ENCODE measurements around the gene GYPB.
A peak's percentile ranks its signal among the peaks of the same experiment; 100 is the strongest.
"Not testable (repeated sequence)": the region's sequence is repeated elsewhere in the genome, so short reads cannot be mapped to it uniquely, and the experiment has no call there.

The GYPB gene

GRCh38 chr4:144026682-144027081, 7.5 kb upstream of the GYPB start:
- not testable (repeated sequence) for ATAC-seq

DNA sequence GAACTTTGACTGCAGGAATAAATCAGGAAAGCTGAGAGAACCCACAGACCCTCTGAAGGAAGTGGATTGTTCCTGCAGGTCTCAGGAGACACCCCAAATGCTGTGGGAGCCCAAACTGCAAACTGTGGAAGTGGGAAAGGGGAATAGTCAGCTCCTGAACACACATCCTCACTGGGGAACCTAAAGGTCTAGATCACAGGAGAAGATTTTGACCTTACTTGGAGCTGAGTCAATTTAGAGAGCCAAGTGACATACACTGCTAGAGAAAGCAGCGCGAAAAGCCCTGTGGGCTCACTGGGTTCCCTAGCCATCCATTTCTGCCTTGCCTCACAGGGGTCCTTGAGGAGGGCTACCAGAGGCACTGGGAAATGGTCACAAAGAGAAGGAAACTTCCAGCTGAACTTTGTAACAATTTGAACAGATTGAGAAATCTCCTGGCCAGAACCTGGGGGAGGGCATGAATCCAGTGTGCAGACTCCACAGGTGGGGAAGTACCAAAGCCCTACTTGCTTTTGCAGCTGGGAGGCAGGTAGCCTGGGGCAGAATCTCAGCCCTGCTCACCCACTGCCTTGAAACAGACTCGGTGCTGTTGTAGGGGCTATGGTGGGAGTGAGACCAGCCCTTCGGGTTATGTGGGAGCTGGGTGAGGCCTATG, 5.3 kb upstream of the GYPB start:
- not testable (repeated sequence) for ATAC-seq

GRCh38 chr4:144022772-144023400, 3.7 kb upstream of the GYPB start:
- ATAC-seq = peak; percentile 77

GRCh38 chr4:144021336-144021990, 2.3 kb upstream of the GYPB start:
- peak; percentile 84 for ATAC-seq

DNA sequence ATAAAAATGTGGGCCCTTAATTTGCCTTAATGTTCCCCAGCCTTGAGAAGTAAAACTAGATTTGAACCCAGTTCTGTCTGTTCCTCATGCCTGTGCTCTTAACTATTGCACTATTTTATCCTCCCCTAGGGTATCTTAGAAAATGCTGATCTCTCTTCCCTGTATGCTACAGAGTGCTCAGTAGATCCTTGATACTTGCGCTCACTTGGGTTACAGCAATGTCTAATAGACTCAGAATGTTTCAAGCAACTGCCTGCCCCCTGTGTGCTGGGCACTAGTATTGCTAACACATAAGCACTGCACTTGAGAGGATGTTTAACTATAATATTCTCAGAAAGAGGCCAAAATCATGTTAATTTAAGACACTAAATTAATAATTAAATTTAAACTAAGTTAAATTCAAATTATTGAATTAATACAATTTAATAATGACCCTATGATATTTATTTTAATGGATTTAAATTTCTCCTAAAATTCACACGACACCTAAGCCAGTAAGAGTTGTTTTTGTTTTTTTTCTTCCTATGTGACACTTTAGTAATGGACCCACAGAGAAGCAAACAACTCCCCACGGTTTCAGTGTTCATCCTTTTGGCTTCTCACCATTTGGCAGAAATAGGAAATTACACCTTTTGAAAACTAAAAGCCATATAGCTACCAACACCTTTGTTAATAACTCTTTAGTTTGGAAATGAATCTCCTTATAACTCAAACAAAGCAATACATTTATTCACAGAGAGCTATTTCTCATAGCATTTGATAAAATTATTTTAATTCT, 768 bp downstream of the GYPB start:
- ATAC-seq = not testable (repeated sequence)

GRCh38 chr4:144017271-144017670, 1.9 kb downstream of the GYPB start:
- ATAC-seq = not testable (repeated sequence)

- not testable (repeated sequence) for ATAC-seq
These were observed 3.0 kb downstream of the GYPB start for GRCh38 chr4:144016057-144016605.

DNA sequence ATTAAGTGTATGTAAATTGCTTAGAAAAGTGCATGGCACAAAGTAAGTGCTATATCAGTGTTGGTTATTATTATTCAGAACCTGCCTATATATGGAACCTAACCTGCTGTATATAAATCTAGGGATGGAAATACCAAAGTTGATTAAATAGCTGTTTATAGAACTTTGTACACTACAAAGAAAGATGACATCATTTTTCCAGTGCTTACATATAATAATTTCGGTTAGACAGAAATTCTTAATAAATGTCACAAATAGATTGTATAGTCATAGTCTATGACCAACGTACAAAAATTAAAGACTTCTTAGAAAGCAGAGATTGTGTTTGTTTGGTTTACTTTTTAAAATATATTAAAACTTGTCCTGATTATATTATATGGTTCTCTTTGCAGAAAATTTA, 4.4 kb downstream of the GYPB start:
- TF ChIP-seq ESRRG (CRISPR knock-in tag; IDR thresholded peaks at IDR 0.05) = no peak
- TF ChIP-seq ZC3H10 (CRISPR knock-in tag; IDR thresholded peaks at IDR 0.05) = no peak
- no peak for TF ChIP-seq CSDC2 (CRISPR knock-in tag; IDR thresholded peaks at IDR 0.05)
- TF ChIP-seq TOX (CRISPR knock-in tag; IDR thresholded peaks at IDR 0.05; ENCODE audit: borderline replicate concordance) = no peak
- TF ChIP-seq, protein P1, sequence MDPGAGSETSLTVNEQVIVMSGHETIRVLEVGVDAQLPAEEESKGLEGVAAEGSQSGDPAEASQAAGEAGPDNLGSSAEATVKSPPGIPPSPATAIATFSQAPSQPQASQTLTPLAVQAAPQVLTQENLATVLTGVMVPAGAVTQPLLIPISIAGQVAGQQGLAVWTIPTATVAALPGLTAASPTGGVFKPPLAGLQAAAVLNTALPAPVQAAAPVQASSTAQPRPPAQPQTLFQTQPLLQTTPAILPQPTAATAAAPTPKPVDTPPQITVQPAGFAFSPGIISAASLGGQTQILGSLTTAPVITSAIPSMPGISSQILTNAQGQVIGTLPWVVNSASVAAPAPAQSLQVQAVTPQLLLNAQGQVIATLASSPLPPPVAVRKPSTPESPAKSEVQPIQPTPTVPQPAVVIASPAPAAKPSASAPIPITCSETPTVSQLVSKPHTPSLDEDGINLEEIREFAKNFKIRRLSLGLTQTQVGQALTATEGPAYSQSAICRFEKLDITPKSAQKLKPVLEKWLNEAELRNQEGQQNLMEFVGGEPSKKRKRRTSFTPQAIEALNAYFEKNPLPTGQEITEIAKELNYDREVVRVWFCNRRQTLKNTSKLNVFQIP (CRISPR knock-in tag; IDR thresholded peaks at IDR 0.05; ENCODE audit: borderline replicate concordance, low read depth) = no peak
- TF ChIP-seq ZFP3 (CRISPR knock-in tag; IDR thresholded peaks at IDR 0.05) = no peak
- TF ChIP-seq BACH2 (CRISPR knock-in tag; IDR thresholded peaks at IDR 0.05; ENCODE audit: borderline replicate concordance) = no peak
- no peak for TF ChIP-seq ZFP30 (CRISPR knock-in tag; IDR thresholded peaks at IDR 0.05)
- TF ChIP-seq, protein P2, sequence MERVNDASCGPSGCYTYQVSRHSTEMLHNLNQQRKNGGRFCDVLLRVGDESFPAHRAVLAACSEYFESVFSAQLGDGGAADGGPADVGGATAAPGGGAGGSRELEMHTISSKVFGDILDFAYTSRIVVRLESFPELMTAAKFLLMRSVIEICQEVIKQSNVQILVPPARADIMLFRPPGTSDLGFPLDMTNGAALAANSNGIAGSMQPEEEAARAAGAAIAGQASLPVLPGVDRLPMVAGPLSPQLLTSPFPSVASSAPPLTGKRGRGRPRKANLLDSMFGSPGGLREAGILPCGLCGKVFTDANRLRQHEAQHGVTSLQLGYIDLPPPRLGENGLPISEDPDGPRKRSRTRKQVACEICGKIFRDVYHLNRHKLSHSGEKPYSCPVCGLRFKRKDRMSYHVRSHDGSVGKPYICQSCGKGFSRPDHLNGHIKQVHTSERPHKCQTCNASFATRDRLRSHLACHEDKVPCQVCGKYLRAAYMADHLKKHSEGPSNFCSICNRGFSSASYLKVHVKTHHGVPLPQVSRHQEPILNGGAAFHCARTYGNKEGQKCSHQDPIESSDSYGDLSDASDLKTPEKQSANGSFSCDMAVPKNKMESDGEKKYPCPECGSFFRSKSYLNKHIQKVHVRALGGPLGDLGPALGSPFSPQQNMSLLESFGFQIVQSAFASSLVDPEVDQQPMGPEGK (CRISPR knock-in tag; IDR thresholded peaks at IDR 0.05; ENCODE audit: borderline replicate concordance) = no peak
- no peak for TF ChIP-seq TCF4 (CRISPR knock-in tag; IDR thresholded peaks at IDR 0.05; ENCODE audit: borderline replicate concordance)
- no peak for TF ChIP-seq ZNF565 (CRISPR knock-in tag; conservative IDR thresholded peaks at IDR 0.05; ENCODE audit: low read depth)
- no peak for TF ChIP-seq ARNTL (CRISPR knock-in tag; IDR thresholded peaks at IDR 0.05; ENCODE audit: borderline replicate concordance, low read depth)
- TF ChIP-seq ZNF8 (CRISPR knock-in tag; IDR thresholded peaks at IDR 0.05) = no peak
- no peak for TF ChIP-seq PPARA (CRISPR knock-in tag; IDR thresholded peaks at IDR 0.05; ENCODE audit: borderline replicate concordance)

GRCh38 chr4:144008602-144009001, 10.6 kb downstream of the GYPB start:
- not testable (repeated sequence) for ATAC-seq

More for the DNA sequence above, 4.4 kb downstream of the GYPB start:
- ATAC-seq = no peak

- ATAC-seq = not testable (repeated sequence)
These were observed 11.2 kb downstream of the GYPB start for GRCh38 chr4:144007960-144008359.

DNA sequence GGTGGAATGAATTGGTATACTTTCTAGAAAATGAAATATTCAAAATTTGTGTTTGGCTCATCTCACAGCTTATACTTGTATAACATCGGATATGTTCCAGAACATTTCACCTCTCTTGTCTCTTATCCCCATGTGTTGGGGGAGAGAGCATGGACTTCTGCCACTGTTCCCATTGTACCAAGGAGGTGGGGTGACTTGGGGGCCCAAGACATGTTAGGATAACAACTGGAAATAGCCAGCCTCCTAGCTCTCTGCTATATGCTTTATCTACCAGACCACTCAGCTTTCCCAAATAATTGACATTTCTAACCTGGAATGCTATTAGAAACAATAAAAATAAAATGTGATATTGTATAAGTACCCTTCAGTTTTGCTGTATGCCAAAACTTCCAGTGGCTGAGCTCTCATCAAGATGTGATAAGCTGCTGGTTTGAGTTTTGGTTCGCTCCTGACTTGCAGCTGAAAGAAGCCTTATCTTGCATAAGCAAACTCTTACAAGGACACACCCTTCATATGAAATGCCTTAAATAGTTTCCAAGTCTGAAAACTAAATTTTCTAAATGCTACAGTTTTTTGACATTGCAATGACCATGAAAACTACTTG, 12.9 kb downstream of the GYPB start:
- not testable (repeated sequence) for ATAC-seq

DNA sequence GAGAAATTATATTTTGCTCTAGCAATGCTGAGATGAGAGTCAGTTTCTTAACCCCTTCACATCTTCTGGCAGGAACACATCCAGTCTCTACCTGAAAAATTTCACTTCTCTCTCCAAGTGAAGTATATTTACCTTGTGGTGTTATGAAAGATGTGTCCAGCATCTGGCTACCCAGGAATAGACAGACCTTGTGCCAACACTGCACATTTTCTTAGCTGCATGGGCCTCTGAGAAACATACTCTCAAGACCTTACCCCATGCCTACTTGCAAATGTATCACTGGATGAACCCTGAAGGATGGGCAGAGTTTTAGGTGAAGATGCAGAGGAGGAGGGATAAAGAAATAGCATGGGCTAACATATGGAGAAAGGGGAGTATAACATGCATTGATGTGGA, 13.6 kb downstream of the GYPB start:
- ATAC-seq = peak; percentile 62

DNA sequence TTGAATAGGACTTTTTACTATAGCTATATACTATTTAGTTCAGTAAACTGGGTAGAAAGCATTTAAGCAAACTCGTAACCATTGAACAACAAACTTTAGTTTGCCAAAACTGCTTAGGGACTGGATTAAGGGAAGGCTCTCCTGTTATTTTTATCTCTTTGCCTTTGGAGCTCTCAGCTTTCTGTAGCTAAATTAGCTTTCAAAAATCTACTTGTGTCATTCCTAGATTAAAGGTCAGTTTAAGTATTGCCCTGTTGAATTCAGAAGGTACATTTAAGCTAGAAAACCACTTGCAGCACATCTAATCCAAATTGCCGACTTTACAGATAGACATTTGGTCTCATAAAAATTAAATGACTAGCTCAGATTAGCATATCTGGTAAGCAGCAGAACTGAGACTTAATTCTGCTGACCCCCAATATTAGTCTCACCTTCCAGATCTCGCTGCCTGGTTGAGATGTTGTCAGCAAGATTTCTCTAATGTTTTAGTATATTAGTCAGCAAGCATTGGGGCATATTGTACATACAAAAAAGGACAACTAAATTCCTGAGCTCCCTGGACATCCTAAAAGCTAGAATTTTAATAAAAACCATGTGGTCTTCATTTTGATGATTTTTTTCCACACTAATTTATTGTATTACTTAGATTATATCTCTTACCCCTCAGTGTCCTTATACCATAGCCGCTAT, 14.2 kb downstream of the GYPB start:
- ATAC-seq = peak; percentile 89

Measured in SK-N-SH treated with all-trans-retinoic acid at 6 μM for 48 hours (cell line).